Ishikawa (cell line): Measurements from ENCODE around the gene GDF2.

ENCODE experiments used
- CEBPB ChIP-seq: IDR thresholded peaks from 2 replicates; pipeline ENCODE4 v1.6.1; 2012
- CREB1 ChIP-seq: IDR thresholded peaks from 2 replicates; pipeline ENCODE4 v1.6.1; 2012; ENCODE audit warnings: low read depth
- EGR1 ChIP-seq: IDR thresholded peaks from 2 replicates; pipeline ENCODE4 v1.6.1; 2012
- EP300 ChIP-seq: IDR thresholded peaks from 2 replicates; pipeline ENCODE4 v1.6.1; 2012; ENCODE audit warnings: borderline replicate concordance
- FOXM1 ChIP-seq: IDR thresholded peaks from 2 replicates; pipeline ENCODE4 v1.6.1; 2012; ENCODE audit warnings: low read depth, borderline replicate concordance
- NFIC ChIP-seq: IDR thresholded peaks from 2 replicates; pipeline ENCODE4 v1.6.1; 2012
- RAD21 ChIP-seq: IDR thresholded peaks from 2 replicates; pipeline ENCODE4 v1.6.1; 2012; ENCODE audit warnings: low read depth
- TAF1 ChIP-seq: IDR thresholded peaks from 2 replicates; pipeline ENCODE4 v1.6.1; 2012; ENCODE audit warnings: low read depth, mild to moderate bottlenecking
- TCF12 ChIP-seq: IDR thresholded peaks from 2 replicates; pipeline ENCODE4 v1.6.1; 2012; ENCODE audit warnings: low read depth
- TEAD4 ChIP-seq: IDR thresholded peaks from 2 replicates; pipeline ENCODE4 v1.6.1; 2012
- YY1 ChIP-seq: IDR thresholded peaks from 2 replicates; pipeline ENCODE4 v1.6.1; 2012; ENCODE audit warnings: low read depth
- ZBTB7A ChIP-seq: IDR thresholded peaks from 2 replicates; pipeline ENCODE4 v1.6.1; 2012; ENCODE audit warnings: low read depth
- TF ChIP-seq, protein P1 (sequence below): IDR thresholded peaks from 2 replicates; pipeline ENCODE4 v1.6.1; 2012
- TF ChIP-seq, protein P2 (sequence below): IDR thresholded peaks from 2 replicates; pipeline ENCODE4 v1.6.1; 2012; ENCODE audit warnings: low read depth, mild to moderate bottlenecking
- TF ChIP-seq, protein P3 (sequence below): IDR thresholded peaks from 2 replicates; pipeline ENCODE4 v1.6.1; 2012

The GDF2 gene

DNA sequence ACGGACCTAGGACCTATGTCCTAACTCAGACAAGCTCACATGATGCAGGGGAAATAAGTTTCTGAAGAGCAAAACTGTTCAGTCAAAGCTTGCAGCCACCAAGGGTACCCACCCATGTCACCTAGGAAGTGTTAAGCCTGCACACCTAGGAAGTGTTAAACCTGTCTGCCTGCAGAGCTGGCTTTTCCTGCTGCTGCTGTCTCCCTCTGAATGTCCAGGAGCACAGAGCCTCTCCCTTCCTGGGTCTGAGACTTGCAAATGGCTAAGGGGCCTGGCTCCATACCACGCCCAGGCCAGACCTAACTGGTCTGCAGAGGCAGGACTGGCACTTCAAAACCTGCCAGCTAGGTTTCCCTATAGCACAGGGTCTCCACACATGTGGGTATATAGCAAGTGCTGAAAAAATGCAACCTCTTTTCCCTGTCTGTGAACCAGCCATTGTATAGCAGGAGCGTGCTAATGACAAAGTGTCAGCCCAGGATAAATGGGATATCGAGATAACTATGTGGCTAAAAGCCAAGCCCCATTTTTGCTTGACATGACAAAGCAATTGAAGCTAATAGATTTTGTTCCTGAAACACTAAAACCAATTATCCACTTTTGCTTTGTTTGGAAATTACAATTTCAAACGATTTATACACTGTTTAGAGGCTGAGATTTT, 1.5 kb downstream of the GDF2 start:
- TF ChIP-seq NFIC, result no peak
- no peak for TF ChIP-seq CREB1
- TF ChIP-seq EP300, result no peak
- TF ChIP-seq, protein P1, sequence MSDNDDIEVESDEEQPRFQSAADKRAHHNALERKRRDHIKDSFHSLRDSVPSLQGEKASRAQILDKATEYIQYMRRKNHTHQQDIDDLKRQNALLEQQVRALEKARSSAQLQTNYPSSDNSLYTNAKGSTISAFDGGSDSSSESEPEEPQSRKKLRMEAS, result no peak
- TF ChIP-seq TAF1, result no peak
- TF ChIP-seq TEAD4, result no peak

DNA sequence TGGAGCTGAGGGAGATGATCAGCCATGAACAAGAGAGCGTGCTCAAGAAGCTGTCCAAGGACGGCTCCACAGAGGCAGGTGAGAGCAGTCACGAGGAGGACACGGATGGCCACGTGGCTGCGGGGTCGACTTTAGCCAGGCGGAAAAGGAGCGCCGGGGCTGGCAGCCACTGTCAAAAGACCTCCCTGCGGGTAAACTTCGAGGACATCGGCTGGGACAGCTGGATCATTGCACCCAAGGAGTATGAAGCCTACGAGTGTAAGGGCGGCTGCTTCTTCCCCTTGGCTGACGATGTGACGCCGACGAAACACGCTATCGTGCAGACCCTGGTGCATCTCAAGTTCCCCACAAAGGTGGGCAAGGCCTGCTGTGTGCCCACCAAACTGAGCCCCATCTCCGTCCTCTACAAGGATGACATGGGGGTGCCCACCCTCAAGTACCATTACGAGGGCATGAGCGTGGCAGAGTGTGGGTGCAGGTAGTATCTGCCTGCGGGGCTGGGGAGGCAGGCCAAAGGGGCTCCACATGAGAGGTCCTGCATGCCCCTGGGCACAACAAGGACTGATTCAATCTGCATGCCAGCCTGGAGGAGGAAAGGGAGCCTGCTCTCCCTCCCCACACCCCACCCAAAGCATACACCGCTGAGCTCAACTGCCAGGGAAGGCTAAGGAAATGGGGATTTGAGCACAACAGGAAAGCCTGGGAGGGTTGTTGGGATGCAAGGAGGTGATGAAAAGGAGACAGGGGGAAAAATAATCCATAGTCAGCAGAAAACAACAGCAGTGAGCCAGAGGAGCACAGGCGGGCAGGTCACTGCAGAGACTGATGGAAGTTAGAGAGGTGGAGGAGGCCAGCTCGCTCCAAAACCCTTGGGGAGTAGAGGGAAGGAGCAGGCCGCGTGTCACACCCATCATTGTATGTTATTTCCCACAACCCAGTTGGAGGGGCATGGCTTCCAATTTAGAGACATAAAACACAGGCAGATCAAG, 3.3 kb downstream of the GDF2 start:
- TF ChIP-seq TCF12 (no peak), TEAD4 (no peak), CREB1 (no peak), NFIC (no peak), CEBPB (no peak), EGR1 (no peak), YY1 (no peak), RAD21 (no peak), FOXM1 (no peak), ZBTB7A (no peak), EP300 (no peak)
- TF ChIP-seq, protein P2, sequence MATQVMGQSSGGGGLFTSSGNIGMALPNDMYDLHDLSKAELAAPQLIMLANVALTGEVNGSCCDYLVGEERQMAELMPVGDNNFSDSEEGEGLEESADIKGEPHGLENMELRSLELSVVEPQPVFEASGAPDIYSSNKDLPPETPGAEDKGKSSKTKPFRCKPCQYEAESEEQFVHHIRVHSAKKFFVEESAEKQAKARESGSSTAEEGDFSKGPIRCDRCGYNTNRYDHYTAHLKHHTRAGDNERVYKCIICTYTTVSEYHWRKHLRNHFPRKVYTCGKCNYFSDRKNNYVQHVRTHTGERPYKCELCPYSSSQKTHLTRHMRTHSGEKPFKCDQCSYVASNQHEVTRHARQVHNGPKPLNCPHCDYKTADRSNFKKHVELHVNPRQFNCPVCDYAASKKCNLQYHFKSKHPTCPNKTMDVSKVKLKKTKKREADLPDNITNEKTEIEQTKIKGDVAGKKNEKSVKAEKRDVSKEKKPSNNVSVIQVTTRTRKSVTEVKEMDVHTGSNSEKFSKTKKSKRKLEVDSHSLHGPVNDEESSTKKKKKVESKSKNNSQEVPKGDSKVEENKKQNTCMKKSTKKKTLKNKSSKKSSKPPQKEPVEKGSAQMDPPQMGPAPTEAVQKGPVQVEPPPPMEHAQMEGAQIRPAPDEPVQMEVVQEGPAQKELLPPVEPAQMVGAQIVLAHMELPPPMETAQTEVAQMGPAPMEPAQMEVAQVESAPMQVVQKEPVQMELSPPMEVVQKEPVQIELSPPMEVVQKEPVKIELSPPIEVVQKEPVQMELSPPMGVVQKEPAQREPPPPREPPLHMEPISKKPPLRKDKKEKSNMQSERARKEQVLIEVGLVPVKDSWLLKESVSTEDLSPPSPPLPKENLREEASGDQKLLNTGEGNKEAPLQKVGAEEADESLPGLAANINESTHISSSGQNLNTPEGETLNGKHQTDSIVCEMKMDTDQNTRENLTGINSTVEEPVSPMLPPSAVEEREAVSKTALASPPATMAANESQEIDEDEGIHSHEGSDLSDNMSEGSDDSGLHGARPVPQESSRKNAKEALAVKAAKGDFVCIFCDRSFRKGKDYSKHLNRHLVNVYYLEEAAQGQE, result no peak
- TF ChIP-seq, protein P1, result no peak

DNA sequence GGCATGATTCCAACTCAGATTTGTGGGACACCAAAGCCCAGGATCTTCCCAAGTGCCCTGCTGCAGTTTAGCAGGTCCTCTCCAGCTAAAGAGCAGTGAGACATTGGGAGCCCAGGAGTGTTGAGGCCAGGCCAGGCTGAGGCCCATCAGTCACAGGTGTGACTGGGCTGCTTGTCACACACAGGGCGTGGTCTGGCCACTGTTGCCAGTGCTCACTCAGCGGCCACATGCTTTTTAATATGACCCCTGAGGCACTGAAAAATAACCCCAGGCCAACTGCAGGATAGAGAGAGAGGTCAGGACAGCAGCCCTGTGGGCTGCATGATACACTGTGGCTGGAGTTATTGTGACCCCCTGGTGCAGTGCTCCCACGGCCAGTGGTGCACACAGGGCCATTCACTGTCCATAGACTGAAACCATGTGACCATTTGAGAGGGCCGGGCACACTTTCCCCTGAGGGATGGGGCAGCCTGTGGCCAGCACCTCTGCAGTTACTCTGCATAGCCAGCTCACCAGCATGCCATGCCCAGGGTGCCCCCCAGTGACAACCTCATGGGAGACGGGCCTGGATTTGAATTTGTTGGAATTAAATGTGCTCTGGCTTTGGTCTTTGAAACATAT, 4.2 kb downstream of the GDF2 start:
- TF ChIP-seq, protein P3, sequence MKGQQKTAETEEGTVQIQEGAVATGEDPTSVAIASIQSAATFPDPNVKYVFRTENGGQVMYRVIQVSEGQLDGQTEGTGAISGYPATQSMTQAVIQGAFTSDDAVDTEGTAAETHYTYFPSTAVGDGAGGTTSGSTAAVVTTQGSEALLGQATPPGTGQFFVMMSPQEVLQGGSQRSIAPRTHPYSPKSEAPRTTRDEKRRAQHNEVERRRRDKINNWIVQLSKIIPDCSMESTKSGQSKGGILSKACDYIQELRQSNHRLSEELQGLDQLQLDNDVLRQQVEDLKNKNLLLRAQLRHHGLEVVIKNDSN, result peak; percentile 36; the same call in 1 of the 2 replicates
- no peak for TF ChIP-seq EP300

DNA sequence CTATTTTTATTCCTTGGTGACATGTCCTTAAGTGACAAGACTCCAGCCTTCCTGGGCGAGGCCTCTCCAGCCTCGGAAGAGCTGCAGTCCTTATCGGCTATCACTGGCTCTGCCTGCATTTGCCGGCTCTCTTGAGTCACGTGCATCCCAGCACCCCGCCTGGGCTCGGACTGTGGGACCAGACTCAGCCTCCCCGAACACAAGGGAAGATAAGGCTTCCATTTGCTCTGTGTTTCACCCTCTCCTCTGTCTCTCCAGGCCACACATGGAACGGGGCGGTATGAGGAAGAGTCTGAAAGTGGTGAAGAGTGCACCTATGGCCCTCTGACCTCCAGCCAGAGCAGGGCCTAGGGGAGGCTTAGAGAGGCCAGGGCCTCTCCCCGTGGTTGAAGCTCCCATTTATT, 4.7 kb downstream of the GDF2 start:
- no peak for TF ChIP-seq FOXM1
- TF ChIP-seq YY1, result no peak
- TF ChIP-seq EP300, result no peak
- TF ChIP-seq TAF1, result no peak
- TF ChIP-seq RAD21, result no peak
- no peak for TF ChIP-seq TCF12
- TF ChIP-seq CEBPB, result no peak
- TF ChIP-seq ZBTB7A, result no peak
- TF ChIP-seq, protein P2, result no peak
- TF ChIP-seq CREB1, result no peak
- TF ChIP-seq NFIC, result no peak

DNA sequence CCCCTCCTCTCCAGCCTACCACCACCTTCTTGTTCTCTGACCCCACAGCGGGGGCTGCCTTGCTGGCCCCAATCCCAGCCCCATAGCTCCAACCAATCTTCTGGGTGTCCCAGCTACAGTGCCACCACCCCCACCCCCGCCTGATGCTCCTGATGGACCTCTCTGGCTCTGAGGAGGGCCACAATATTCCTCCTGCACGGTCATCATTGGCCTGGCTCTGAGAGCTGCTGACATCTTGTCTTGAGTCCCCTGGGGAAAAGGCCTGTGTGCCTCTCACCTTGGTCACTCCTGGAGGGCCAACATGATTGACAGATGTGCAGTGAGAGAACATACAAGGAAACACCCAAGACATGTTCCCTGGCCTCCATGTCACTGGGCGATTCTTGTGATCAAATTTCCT, 7.6 kb downstream of the GDF2 start:
- TF ChIP-seq TEAD4, result no peak
- TF ChIP-seq, protein P3, result no peak
- TF ChIP-seq FOXM1, result no peak
- TF ChIP-seq RAD21, result no peak
- TF ChIP-seq YY1, result no peak
- no peak for TF ChIP-seq TCF12
- TF ChIP-seq, protein P2, result no peak
- TF ChIP-seq, protein P1, result no peak
- TF ChIP-seq EP300, result no peak
- TF ChIP-seq NFIC, result no peak
- TF ChIP-seq TAF1, result no peak
- TF ChIP-seq ZBTB7A, result no peak
- no peak for TF ChIP-seq CEBPB
